Liver (tissue), 9 donors: ENCODE data around the gene ADK. TPM values are rescaled to one million over a fixed set of nuclear protein-coding genes. Genes with fewer than 3 reads are reported as not detected.

Experiments
- DNase-seq: peaks from one replicate; pipeline ENCODE4 v3.0.0-alpha.2; 2017; ENCODE audit warnings: low spot score
- H3K27ac ChIP-seq, 2 donors: one replicate each; pipeline ENCODE4 v1.7.0; 2013; ENCODE audit warnings: inconsistent platforms in 2 of 2, low read length in 2 of 2, control low read depth in 1 of 2, low read depth in 1 of 2, mild to moderate bottlenecking in 1 of 2
- H3K27me3 ChIP-seq, 4 donors: one replicate each; pipeline versions ENCODE4 v1.6.1 to v1.7.0; 2013; ENCODE audit warnings: low read length in 3 of 4, inconsistent platforms in 1 of 4, mild to moderate bottlenecking in 1 of 4, moderate library complexity in 1 of 4; ENCODE audit not compliant: control insufficient read depth in 4 of 4, insufficient read depth in 4 of 4
- H3K36me3 ChIP-seq, 4 donors: one replicate each; pipeline versions ENCODE4 v1.6.1 to v1.7.0; 2013; ENCODE audit warnings: low read length in 3 of 4, mild to moderate bottlenecking in 3 of 4, low read depth in 1 of 4, moderate library complexity in 1 of 4; ENCODE audit not compliant: control insufficient read depth in 4 of 4, insufficient read depth in 3 of 4
- H3K4me1 ChIP-seq, 4 donors: one replicate each; pipeline versions ENCODE4 v1.6.1 to v1.7.0; 2013; ENCODE audit warnings: low read length in 3 of 4, mild to moderate bottlenecking in 3 of 4, moderate library complexity in 1 of 4; ENCODE audit not compliant: control insufficient read depth in 4 of 4, insufficient read depth in 4 of 4
- H3K4me3 ChIP-seq, 3 donors: one replicate each; pipeline versions ENCODE4 v1.6.1 to v1.7.0; 2013; ENCODE audit warnings: low read length in 3 of 3, control low read depth in 1 of 3, low read depth in 1 of 3, mild to moderate bottlenecking in 1 of 3
- H3K9ac ChIP-seq, 2 donors: one replicate each; pipeline ENCODE4 v1.7.0; 2013; ENCODE audit warnings: low read length in 2 of 2, mild to moderate bottlenecking in 2 of 2, moderate library complexity in 2 of 2, control low read depth in 1 of 2, low read depth in 1 of 2
- H3K9me3 ChIP-seq, 4 donors: one replicate each; pipeline versions ENCODE4 v1.6.1 to v1.7.0; 2013; ENCODE audit warnings: low read length in 3 of 4; ENCODE audit not compliant: control insufficient read depth in 4 of 4
- CTCF ChIP-seq: fragments of 150-350 bp; IDR thresholded peaks from 2 replicates; pipeline ENCODE4 v1.5.1; 2017; ENCODE audit warnings: improper control_type of control experiment, low read depth, low read length; ENCODE audit not compliant: missing input control
- FOXA2 ChIP-seq: IDR thresholded peaks from 2 replicates; pipeline ENCODE4 v1.6.1; 2016; ENCODE audit warnings: antibody characterized with exemption
- HNF4A ChIP-seq, 2 donors: conservative IDR thresholded peaks; 2 replicates each; pipeline ENCODE4 v1.6.1; 2016; ENCODE audit warnings: antibody characterized with exemption in 2 of 2, mild to moderate bottlenecking in 2 of 2
- JUND ChIP-seq, 2 donors: IDR thresholded peaks; 2 replicates each; pipeline ENCODE4 v1.6.1; 2016; ENCODE audit warnings: antibody characterized with exemption in 2 of 2
- NR2F2 ChIP-seq: IDR thresholded peaks from 2 replicates; pipeline ENCODE4 v1.6.1; 2016; ENCODE audit warnings: antibody characterized with exemption
- RAD21 ChIP-seq, 2 donors: IDR thresholded peaks; 2 replicates each; pipeline ENCODE4 v1.6.1; 2016; ENCODE audit warnings: antibody characterized with exemption in 2 of 2, mild to moderate bottlenecking in 2 of 2
- REST ChIP-seq: IDR thresholded peaks from 2 replicates; pipeline ENCODE4 v1.6.1; 2016; ENCODE audit warnings: antibody characterized with exemption, mild to moderate bottlenecking
- WGBS: extraction: QIAGEN DNeasy Blood & Tissue Kit; methylation state at CpG from one replicate; pipeline ENCODE4 v1.1.7; 2013; 5-methylcytosine and 5-hydroxymethylcytosine counted together
- polyA plus RNA-seq, 2 donors: library from polyadenylated mRNA; stranded (reverse) in 1 of 2; unstranded in 1 of 2; fragments of 200-250 nt in 1 of 2; fragments of >200 nt in 1 of 2; fragmentation: Nextera tagmentation in 1 of 2; extraction: Ambion mirVana in 1 of 2; gene quantifications; one replicate each; pipeline versions ENCODE4 v1.2.1 to v1.2.3, GENCODE V29; 2013 to 2015
- total RNA-seq, 2 donors: library from RNA; depleted of rRNA; stranded (reverse); fragments of >200 nt; gene quantifications; one replicate each; pipeline ENCODE4 v1.2.3, GENCODE V29; 2014
- TF ChIP-seq, protein P1 (sequence below): IDR thresholded peaks from 2 replicates; pipeline ENCODE4 v1.6.1; 2016; ENCODE audit warnings: antibody characterized with exemption
- TF ChIP-seq, protein P2 (sequence below): IDR thresholded peaks from 2 replicates; pipeline ENCODE4 v1.6.1; 2016; ENCODE audit warnings: antibody characterized with exemption
- donor health status: healthy.
- donor health status: healthy.
- donor health status: healthy.
- donor health status: healthy.
- donor health status: healthy.

ADK gene
- total and polyA plus RNA-seq, 4 donors, result 18.0 to 110 (median 65.5) TPM

DNA sequence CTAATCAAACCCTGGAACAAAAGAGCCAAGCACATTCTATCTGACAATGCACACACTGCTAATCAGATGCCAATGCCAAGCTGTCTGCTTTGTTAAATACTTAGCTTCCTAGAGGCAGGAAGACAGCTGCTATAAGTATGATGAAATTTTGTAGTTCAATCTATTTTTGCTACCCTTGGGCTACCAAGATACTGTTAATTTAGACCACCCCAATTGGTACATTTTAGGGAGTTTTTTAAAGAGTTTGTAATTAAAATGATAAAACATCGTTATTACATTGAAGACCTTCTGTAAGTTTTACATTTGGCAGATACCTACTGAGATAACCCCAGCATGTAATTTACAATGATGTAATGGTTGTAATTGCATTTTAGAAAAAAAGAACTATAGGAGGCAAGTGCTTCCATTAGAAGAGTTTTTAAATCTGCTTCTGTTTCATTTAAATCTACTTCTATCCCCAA, 268.5 kb downstream of the ADK start:
- Histone ChIP-seq H3K4me1 (peaks cover 0 to 18% (median 2%) of the 10 kb centered on the region in 4 donors), H3K4me3 (no peak overlapping the region), H3K36me3 (no peaks in the 10 kb centered on the region), H3K9me3 (no peaks in the 10 kb centered on the region), H3K27me3 (no peaks in the 10 kb centered on the region), H3K27ac (no peak overlapping the region), H3K9ac (no peak overlapping the region)
- DNase-seq, result no peak
- TF ChIP-seq, protein P1, sequence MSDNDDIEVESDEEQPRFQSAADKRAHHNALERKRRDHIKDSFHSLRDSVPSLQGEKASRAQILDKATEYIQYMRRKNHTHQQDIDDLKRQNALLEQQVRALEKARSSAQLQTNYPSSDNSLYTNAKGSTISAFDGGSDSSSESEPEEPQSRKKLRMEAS, result no peak
- TF ChIP-seq, protein P2, sequence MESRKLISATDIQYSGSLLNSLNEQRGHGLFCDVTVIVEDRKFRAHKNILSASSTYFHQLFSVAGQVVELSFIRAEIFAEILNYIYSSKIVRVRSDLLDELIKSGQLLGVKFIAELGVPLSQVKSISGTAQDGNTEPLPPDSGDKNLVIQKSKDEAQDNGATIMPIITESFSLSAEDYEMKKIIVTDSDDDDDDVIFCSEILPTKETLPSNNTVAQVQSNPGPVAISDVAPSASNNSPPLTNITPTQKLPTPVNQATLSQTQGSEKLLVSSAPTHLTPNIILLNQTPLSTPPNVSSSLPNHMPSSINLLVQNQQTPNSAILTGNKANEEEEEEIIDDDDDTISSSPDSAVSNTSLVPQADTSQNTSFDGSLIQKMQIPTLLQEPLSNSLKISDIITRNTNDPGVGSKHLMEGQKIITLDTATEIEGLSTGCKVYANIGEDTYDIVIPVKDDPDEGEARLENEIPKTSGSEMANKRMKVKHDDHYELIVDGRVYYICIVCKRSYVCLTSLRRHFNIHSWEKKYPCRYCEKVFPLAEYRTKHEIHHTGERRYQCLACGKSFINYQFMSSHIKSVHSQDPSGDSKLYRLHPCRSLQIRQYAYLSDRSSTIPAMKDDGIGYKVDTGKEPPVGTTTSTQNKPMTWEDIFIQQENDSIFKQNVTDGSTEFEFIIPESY, result no peak
- TF ChIP-seq REST, result no peak
- no peak for TF ChIP-seq CTCF
- TF ChIP-seq HNF4A (conservative IDR thresholded peaks at IDR 0.05), result no peak
- no peak for TF ChIP-seq NR2F2
- no peak for TF ChIP-seq FOXA2
- no peak for TF ChIP-seq JUND (IDR thresholded peaks at IDR 0.05)
- 90% methylated on average over 1 of the region's 1 CpG for WGBS

- Histone ChIP-seq H3K9me3 (no peaks in the 10 kb centered on the region), H3K4me3 (no peak overlapping the region), H3K27ac (no peak overlapping the region), H3K9ac (no peak overlapping the region), H3K36me3 (no peaks in the 10 kb centered on the region), H3K27me3 (no peaks in the 10 kb centered on the region), H3K4me1 (peaks cover 0 to 18% (median 2%) of the 10 kb centered on the region in 4 donors)
- 87% methylated on average over 2 of the region's 2 CpGs for WGBS
- no peak for DNase-seq
- TF ChIP-seq, protein P2, result no peak
- TF ChIP-seq RAD21 (IDR thresholded peaks at IDR 0.05) (peak; percentile 28 to 59), CTCF (peak; percentile 16)
These were observed 268.9 kb downstream of the ADK start for GRCh38 chr10:74419958-74420375.
